Renal cortex interstitium (tissue), 11 donors: ENCODE measurements around the gene DNAJC7. TPM values are rescaled to one million over a fixed set of nuclear protein-coding genes. Genes with fewer than 3 reads are reported as not detected.

ENCODE experiments used
- DNase-seq, 11 donors: peaks; one replicate each; pipeline ENCODE4 v3.0.0-alpha.2; 2013; ENCODE audit warnings: low read depth in 9 of 11, low spot score in 4 of 11; ENCODE audit errors: extremely low read depth in 1 of 11
- polyA plus RNA-seq, 3 donors: library from polyadenylated mRNA; unstranded; fragments of 120-200 nt; gene quantifications; one replicate each; pipeline ENCODE4 v1.2.1, GENCODE V29; 2013; ENCODE audit not compliant: insufficient read length in 3 of 3

The DNAJC7 gene
- polyA plus RNA-seq, 3 donors = 153 to 162 (median 154) TPM

DNA sequence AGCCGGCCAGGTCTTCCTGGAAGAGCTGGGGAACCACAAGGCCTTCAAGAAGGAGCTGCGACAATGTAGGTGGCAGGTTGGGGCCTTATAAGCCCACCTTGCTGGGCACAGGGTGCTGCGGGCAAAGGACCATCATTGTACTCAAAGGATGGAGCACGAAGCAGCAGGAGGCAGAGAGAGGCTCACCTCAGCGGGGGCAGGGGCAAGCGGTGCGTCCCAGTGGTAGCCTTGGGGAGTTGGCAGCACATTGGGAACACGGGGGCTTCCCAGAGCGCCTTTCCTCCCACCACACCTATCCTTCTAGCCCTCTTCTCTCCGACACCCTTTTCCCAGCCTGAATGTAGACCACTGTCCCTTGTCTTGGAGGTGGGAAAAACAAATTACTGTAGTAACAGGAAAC, 48.6 kb downstream of the DNAJC7 start:
- no peak for DNase-seq

DNA sequence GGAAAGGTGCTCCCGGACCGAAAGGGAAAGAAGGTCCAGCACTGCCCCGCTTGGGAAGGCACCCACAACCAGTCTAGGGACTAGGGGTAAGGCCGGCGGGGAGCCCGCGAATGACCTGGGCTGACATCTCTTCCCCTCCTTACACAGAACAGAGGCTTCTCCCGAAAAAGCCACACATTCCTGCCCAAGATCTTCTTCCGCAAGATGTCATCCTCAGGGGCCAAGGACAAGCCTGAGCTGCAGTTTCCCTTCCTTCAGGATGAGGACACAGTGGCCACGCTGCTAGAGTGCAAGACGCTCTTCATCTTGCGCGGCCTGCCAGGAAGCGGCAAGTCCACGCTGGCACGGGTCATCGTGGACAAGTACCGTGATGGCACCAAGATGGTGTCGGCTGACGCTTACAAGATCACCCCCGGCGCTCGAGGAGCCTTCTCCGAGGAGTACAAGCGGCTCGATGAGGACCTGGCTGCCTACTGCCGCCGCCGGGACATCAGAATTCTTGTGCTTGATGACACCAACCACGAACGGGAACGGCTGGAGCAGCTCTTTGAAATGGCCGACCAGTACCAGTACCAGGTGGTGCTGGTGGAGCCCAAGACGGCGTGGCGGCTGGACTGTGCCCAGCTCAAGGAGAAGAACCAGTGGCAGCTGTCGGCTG, 49.2 kb downstream of the DNAJC7 start:
- no peak for DNase-seq

DNA sequence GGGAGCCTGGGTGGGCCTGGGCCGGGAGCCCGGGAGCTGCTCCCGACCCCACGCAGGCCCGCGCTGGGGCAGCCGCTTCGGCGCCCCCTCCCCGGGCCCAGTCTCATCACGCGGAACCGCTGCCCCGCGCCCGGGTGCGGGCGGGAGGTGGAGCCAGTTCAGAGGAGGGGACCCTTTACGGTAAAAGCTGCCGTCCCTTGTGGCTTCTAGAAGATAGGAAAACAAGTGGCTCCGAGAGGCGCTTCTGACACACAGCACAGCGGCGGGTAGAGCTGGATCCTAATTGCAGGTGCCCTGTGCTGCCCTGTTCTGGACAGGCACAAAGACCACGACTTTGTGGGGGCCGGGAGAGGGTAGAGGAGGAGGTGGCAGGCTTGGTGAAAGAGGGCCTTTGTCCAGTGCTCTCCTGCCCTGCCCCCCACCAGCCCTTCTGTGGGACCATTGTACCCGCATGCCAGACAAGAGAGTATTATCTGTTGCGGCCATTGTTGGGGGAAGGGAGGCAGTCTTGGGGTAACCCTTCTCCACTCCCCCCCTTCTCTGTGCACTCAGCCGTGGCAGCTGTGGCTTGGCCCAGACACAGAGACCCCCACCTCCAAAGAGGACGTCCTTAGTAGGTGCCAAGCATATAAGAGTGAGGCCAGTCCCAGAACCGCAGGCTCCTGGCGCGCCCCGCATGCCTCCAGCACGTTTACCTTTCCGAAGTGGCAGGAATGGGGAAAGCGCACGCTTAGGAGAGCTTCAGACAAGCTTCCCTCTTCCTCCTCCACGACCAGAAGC, 49.9 kb downstream of the DNAJC7 start:
- no peak for DNase-seq

DNA sequence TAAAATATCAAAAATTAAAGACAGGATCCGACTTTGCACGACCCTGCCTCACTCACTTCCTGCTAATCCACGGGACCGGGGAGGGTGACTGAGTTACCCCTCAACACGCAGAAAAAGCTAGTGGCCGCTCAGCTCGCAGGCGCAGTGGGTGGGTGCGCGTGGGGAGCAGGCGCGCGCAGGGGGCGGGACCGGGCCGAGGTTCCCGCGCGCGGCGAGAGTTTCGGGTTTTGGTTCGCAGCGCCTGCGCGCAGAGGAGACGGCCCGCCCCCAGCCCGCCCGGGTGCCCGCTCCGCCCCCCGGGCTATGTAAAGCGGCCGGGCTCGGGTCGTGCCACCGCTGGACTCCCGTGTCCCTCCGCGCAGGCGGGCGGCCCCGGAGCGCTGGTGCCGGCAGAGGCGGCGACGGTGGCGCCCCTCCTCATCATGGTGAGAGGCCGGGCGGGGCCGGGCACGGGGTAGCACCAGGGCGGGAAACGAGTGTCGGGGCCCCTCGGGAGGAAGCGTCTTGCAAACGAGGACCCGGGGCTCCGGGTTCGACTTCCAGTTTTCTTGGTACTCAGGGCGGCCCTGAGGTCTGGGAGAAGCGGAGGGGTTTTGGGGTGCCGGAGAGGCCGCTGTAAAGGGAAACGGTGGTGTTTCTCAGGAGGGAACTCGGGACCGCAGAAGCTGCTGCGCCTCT, 50.6 kb downstream of the DNAJC7 start, which contains the start of gene CNP:
CNP (plus strand) TSS at position 333 of the 678 bp plus-strand sequence; CDS start at position 423, 90 bp downstream.
- peak; percentile 70 to 89 (median 84) for DNase-seq

DNA sequence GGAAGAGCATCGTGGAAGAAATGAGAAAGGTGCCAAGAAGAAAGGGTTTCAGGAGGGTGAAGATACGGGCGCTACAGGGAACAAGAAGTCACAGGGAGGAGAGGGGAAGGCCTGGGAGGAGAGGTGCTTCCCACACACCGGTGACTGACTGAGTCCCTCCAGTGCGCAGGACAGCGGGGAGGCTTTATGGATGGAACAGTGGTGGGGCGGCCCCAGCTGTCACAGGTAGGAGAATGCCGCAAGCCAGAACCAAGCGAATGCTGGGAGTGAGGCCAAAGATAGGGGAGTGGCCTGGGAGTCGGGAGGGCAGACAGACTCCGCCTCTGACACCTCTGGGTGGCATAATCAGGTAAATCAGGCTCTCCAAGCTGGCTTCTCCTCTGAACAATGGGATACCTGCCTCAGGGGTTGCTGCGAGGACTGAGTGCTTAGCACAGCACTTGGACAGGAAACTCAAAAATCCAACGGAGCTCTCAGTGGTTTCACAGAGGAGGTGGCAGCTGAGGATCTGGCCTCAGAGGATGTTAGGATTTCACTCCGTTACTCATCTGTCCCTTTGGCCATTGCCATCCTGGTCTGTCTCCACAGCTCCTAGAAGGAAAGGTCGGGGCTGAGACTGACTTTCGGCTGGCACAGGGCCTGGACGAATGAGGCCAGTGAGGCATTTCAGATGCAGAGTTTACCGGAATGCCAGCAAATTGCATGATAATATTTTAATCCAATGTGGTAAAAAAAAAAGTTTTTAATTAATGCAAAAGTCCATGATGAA, 51.4 kb downstream of the DNAJC7 start:
- peak in 2 of 11 donors; percentile 33 to 45 for DNase-seq

DNA sequence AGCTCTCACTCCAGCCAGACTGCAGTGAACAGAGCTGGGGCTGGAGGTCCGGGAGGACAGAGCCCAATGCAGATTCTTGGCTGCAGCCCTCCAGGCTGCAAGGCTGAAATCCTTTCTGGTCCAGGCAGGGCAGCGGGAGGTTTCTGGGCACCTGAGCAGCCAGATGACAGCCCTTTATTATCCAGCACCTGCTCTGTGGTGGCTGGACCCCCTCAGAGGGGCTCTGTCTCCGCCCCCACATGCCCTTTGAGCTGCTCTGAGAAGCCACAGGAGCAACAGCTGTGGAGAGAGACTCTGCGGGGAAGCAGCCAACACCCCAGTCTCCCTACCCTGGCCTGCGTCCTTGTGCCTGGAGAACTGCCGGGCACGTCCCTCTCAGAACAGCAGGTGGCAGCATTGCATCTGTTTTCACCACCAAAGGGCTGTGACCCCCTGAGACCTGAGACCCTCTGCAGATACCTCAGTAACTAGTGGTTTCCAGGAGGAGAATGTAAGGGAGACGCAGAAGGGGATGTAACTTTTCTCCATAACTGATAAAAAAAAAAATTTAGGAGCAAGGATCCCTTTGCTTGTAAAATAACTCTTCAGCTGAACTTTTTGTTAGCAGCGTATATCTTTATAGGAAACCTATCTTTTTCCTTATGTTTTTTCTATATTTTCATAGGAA, 54.3 kb downstream of the DNAJC7 start:
- peak in 5 of 11 donors; percentile 39 to 65 (median 56) for DNase-seq

DNA sequence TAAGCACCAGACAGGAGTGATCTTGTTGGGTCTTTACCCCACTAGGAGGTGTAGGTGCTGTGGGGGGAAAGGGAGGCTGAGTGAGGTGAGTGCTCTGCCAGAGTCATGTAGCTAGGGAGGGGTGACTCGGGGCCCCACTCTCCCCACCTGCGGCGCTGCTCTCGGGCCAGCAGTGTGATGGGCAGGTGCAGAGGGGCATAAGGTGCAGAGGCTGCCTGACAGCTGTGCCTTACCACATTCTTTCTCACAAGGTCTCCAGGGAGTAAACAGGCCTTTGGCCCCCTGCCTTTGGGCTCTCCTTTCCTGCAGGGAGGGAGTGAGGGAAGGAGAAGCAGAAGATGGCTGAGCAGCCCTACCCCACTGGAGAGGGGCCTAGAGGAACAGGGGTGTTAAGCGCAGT, 55.1 kb downstream of the DNAJC7 start:
- DNase-seq = no peak

DNA sequence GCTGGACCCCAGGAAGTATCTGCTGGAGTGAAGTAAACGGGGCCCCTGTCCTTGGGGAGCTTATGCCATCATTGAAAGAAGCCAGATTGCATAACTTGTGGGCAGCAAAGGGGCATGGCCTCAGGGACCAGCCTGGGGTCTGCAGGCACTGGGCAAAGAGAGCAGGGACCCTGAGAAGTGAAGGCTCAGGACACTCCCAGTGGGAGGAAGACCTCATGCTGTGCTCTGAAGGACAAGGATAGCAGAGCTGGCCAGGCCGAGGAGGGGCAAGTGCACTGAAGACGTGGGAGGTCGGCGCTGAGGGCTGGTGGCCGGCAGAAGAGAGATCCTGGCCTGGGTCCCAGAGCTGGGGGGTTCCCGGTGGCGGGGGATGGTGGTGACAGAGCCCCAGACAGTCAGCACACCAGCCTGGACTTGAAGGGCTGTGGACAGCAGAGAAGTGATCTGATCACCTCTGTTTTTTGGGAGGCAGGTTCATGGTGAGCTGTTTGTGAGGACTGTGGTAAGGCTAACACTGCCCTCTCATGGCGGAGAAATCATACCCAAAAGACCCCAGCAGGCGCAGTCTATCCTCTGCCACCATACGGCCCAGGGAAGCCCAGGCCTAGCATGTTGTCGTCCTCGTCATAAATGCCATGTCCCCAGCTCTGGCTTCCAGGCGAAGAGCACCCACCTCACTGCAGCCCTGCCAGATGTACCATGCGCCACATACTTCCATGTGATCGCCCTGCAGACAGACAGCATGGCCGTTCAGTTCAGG, 57.7 kb downstream of the DNAJC7 start:
- peak in 1 of 11 donors; percentile 20 for DNase-seq

DNA sequence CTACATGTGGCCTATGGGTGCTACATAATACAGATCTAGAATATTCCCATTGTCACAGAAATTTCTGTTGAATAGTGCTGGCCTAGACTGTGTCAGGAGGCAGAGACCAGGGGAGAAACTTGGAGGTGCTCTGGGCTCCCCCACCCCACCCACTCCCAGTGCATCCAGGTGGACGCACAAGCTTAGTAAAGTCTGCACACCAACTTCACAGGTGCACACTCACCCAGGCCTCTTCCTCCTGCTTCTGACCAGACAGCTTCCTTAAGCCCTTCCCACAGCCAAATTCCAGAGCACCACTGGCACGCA, 58.3 kb downstream of the DNAJC7 start:
- no peak for DNase-seq

DNA sequence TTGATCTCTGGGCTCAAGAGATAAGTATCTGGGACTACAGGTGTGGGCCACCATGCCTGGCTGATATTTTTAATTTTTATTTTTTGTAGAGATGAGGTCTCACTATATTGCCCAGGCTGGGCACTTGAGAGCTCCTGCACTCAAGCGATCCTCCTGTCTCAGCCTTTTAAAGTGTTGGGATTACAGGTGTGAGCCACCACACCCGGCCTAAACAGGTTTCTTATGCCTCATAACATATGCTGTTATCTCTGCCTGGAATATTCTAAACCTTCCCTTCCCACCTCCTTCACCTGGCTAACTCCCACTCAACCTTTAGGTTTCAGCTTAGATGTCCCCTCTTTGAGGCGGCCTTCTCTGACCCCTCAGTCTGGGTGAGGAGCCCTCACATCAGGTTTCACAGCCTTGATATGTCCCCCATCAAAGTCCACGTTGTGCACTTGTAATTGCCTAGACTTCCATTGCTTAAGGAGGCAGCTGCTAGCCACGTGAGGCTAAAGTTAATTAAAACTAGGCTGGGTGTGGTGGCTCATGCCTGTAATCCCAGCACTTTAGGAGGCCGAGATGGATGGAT, 59.3 kb downstream of the DNAJC7 start:
- DNase-seq = no peak

DNA sequence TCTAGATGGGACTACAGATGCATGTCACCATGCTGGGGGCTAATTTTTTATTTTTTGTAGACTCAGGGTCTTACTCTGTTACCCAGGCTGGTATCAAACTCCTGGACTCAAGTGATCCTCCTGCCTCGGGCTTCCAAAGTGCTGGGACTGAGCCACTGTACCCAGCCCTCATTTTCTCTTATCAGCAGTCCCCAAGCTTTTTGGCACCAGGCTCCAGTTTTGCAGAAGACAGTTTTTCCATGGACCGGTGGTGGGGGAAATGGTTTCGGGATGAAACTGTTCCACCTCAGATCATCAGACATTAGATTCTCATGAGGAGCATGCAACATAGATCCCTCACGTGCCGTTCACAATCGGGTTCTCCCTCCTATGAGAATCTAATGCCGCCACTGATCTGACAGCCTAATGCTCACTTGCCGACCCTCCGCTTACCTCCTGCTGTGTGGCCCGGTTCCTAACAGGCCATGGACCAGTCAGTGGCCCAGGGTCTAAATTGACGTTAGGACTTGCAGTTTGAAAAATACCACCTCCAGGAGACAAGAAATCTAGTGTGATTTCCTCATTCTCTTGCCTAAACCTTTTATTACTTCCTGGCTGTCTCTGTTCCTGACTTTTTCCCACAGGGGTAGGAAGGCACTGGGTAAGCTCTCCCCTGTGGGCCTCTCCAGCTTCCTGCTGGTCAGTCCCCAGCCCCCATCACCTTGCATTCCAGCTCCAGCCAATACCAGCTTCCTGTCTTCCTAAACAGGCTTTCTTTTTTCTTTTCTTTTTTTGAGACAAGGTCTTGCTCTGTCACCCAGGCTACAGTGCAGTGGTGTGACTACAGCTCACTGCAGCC, 60.0 kb downstream of the DNAJC7 start:
- DNase-seq = no peak

DNA sequence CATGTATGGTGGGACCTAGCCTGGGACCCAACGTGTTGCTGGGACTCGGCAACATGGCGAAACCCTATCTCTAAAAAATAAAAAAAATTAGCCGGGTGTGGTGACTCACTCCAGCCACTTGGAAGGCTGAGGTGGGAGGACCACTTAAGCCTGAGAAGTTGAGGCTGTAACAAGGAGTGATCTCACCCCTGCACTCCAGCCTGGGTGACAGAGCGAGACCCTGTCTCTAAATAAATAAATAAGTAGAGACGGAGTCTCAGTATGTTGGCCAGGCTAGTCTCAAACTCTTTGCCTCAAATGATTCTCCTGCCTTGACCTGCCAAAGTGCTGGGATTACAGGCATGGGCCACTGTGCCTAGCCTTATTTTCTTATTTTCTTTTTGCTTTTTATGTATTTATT, 60.7 kb downstream of the DNAJC7 start:
- no peak for DNase-seq

DNA sequence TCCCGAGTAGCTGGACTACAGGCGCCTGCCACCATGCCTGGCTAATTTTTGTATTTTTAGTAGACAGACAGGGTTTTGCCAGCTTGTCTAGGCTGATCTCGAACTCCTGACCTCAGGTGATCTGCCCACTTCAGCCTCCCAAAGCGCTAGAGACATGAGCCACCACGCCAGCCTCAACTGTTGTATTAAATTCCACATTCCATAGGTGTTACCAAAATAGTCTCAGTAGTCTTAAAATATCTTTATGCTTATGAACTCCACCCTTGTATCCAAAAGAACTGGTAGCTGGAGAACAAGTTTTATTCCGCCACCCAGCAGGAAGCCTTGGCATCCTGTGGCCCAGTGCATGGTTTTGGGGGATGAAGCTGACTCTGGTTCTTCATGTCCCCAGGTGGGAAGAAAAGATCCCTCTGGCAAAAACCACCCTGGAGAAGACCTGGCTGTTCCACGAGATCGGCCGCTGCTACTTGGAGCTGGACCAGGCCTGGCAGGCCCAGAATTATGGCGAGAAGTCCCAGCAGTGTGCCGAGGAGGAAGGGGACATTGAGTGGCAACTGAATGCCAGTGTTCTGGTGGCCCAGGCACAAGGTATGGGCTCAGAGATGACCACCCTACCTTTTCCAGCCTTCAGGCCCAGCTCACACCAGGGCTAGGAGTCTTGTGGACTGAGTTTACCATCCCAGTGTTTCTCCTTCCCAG, 68.3 kb downstream of the DNAJC7 start:
- DNase-seq = no peak

DNA sequence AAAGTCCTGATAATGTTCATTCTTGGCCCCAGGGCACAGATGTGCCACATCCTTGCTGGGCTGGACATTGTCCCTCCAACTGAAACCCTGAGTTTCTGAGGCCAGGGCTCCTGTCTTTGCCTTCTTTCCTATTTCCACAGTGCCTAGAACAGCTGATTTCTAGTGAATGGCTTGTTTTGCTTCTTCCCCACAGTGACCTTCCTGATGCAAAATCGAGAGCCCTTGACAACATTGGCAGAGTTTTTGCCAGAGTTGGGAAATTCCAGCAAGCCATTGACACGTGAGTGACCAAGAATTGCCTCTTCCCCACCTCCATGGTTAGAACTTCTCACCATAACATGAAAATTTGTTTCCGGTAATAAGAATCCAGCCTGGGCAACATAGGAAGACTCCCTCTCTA, 72.3 kb downstream of the DNAJC7 start:
- no peak for DNase-seq

DNA sequence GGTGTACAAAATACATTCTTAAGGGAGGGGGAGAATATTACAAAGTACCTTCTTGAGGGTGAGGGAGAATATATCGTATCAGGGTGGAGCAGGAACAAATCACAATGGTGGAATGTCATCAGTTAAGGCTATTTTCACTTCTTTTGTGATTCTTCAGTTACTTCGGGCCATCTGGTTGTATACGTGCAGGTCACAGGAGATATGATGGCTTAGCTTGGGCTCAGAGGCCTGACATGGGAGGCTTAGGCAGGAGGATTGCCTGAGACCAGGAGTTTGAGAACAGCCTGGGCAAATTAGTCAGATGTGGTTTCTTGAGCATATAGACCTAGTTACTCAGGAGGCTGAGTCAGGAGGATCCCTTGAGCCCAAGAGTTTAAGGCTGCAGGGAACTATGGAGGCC, 73.7 kb downstream of the DNAJC7 start:
- no peak for DNase-seq

DNA sequence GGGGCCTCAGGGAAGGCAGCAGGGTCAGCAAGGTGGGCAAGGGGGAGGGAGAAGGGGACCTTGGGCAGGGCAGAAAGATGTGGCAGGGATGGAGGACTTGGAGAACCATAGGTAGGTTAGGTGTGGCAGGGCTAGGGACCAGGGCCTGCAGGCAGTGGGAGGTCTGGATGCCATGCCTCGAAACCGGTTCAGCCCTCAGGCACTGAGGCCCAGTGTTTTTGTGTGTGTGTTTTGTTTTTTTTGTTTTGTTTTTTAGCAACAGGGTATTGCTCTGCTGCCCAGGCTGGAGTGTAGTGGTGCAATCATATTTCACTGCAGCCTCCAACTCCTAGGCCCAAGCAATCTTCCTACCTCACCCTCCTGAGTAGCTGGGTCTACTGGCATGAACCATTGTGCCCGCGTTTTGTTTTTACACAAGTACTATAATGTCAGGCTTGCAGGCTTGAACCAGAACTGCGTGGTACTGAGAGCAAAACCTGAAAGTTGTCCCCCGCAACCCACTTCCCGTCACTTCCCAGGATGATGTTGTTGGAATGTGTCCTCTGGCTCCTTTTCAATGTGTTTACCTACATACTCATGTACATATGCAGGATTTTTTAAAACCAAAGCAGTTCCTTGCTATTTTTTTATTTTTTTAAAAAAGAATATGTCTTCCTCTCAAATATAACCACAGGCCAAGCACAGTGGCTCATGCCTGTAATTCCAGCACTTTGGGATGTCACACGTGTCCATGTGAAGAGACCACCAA, 74.4 kb downstream of the DNAJC7 start:
- DNase-seq = no peak
